Parathyroid adenoma (tissue), 2 donors: ENCODE results near the gene LMOD1.

Source experiments
- H2AFZ ChIP-seq: fragments of 300-600 bp; sonication (generic); one replicate; pipeline ENCODE4 v1.7.0; 2017; ENCODE audit warnings: antibody characterized with exemption, mild to moderate bottlenecking
- H3K27ac ChIP-seq: fragments of 300-600 bp; sonication (generic); one replicate; pipeline ENCODE4 v1.7.0; 2017
- H3K27me3 ChIP-seq: fragments of 300-600 bp; sonication (generic); one replicate; pipeline ENCODE4 v1.7.0; 2017; ENCODE audit warnings: low read length; ENCODE audit not compliant: control insufficient read depth, insufficient read depth
- H3K36me3 ChIP-seq: fragments of 300-600 bp; sonication (generic); one replicate; pipeline ENCODE4 v1.7.0; 2017; ENCODE audit warnings: low read length; ENCODE audit not compliant: control insufficient read depth, insufficient read depth
- H3K4me1 ChIP-seq: fragments of 300-600 bp; sonication (generic); one replicate; pipeline ENCODE4 v1.7.0; 2017; ENCODE audit warnings: control low read depth
- H3K4me2 ChIP-seq: fragments of 300-600 bp; sonication (generic); one replicate; pipeline ENCODE4 v1.7.0; 2017; ENCODE audit warnings: low read length
- H3K4me3 ChIP-seq: fragments of 300-600 bp; sonication (generic); one replicate; pipeline ENCODE4 v1.7.0; 2017; ENCODE audit warnings: low read depth, low read length
- H3K79me2 ChIP-seq: fragments of 300-600 bp; sonication (generic); one replicate; pipeline ENCODE4 v1.7.0; 2017; ENCODE audit warnings: control low read depth
- H3K9ac ChIP-seq: fragments of 300-600 bp; sonication (generic); one replicate; pipeline ENCODE4 v1.7.0; 2017; ENCODE audit warnings: mild to moderate bottlenecking
- H3K9me3 ChIP-seq: fragments of 300-600 bp; sonication (generic); one replicate; pipeline ENCODE4 v1.7.0; 2017; ENCODE audit warnings: low read length; ENCODE audit not compliant: control insufficient read depth
- CTCF ChIP-seq: fragments of 300-600 bp; sonication (generic); IDR thresholded peaks from one replicate; pipeline ENCODE4 v1.7.0; 2017; ENCODE audit warnings: antibody characterized with exemption, mild to moderate bottlenecking
- donor health status: primary hyperparathyroidism.

LMOD1 gene

GRCh38 chr1:201925981-201926645 is 20.2 kb downstream of the LMOD1 start:
- Histone ChIP-seq H3K36me3 (no peaks in the 10 kb centered on the region), H2AFZ (no peak overlapping the region), H3K4me2 (no peak overlapping the region), H3K79me2 (no peaks in the 10 kb centered on the region), H3K27me3 (no peaks in the 10 kb centered on the region), H3K4me1 (no peaks in the 10 kb centered on the region), H3K9me3 (no peaks in the 10 kb centered on the region), H3K4me3 (no peak overlapping the region), H3K9ac (no peak overlapping the region), H3K27ac (no peak overlapping the region)
- no peak for TF ChIP-seq CTCF

DNA sequence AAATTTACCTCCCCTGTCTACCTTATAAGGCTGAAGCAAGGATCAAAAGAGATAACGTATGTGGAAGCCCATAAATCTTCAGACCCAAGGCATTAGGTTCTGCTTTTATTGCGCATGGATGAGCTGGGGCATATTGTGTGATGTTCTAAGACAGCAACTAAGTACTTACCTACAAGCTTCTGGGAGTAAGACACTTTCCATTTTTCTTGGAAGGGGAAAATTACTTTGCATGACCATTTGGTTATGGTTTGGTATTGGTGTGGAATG is 21.1 kb downstream of the LMOD1 start:
- H3K4me2 ChIP-seq: no peak overlapping the region
- no peaks in the 10 kb centered on the region for H3K27me3 ChIP-seq
- no peaks in the 10 kb centered on the region for H3K9me3 ChIP-seq
- no peak overlapping the region for H2AFZ ChIP-seq
- no peaks in the 10 kb centered on the region for H3K79me2 ChIP-seq
- no peaks in the 10 kb centered on the region for H3K36me3 ChIP-seq
- H3K27ac ChIP-seq: no peak overlapping the region
- no peak overlapping the region for H3K4me3 ChIP-seq
- H3K4me1 ChIP-seq: no peaks in the 10 kb centered on the region
- TF ChIP-seq CTCF: no peak
- H3K9ac ChIP-seq: no peak overlapping the region

GRCh38 chr1:201921952-201922558 is 24.3 kb downstream of the LMOD1 start:
- Histone ChIP-seq H2AFZ (no peak overlapping the region), H3K9ac (no peak overlapping the region), H3K27ac (no peak overlapping the region), H3K36me3 (no peaks in the 10 kb centered on the region), H3K27me3 (no peaks in the 10 kb centered on the region), H3K9me3 (no peaks in the 10 kb centered on the region), H3K4me3 (no peak overlapping the region), H3K4me2 (no peak overlapping the region), H3K79me2 (no peaks in the 10 kb centered on the region), H3K4me1 (peaks cover 3% of the 10 kb centered on the region)
- no peak for TF ChIP-seq CTCF

- H3K27ac ChIP-seq: no peak overlapping the region
- H3K4me1 ChIP-seq: peaks cover 10% of the 10 kb centered on the region
- no peak overlapping the region for H3K9ac ChIP-seq
- no peak overlapping the region for H3K4me3 ChIP-seq
- no peaks in the 10 kb centered on the region for H3K36me3 ChIP-seq
- H2AFZ ChIP-seq: no peak overlapping the region
- H3K9me3 ChIP-seq: no peaks in the 10 kb centered on the region
- no peak for TF ChIP-seq CTCF
- H3K27me3 ChIP-seq: no peaks in the 10 kb centered on the region
- H3K79me2 ChIP-seq: no peaks in the 10 kb centered on the region
- H3K4me2 ChIP-seq: no peak overlapping the region
Observed at GRCh38 chr1:201918343-201918742, 28.0 kb downstream of the LMOD1 start.

DNA sequence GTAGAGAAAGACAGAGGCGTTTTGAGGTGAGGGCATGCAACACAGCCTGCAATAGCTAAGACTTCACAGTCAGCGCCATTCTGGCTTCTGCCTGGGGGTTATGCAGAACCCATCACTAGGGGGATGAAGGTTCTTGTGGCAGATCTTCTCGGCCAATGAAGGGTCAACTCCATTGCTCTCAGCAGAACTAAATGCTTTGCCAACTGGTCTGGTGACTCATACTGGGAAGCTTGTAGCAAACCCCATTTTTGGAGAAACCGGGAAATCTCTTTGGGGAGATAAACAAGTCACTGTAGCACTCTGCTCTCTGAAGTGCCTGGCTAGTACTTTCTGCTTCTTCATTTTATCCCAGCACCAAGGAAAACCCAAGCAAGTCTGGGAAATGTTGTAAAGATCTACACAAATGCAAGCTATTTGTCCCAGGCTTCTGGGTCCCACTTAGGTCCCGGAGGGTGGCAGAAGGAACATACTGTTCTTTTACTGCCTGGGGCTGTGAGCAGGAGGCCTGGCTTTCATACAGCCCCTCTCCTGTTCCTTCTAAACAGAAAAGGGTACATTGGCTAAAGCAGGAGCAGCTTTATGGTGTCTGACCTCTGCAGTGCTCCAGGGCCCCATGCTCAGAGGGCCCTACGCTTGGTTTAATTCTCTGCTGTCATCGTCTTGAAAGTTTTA is 28.9 kb downstream of the LMOD1 start:
- Histone ChIP-seq H3K4me1 (peaks cover 10% of the 10 kb centered on the region), H3K9ac (no peak overlapping the region), H3K79me2 (no peaks in the 10 kb centered on the region), H3K27ac (peak overlapping the region; percentile 19), H3K9me3 (no peaks in the 10 kb centered on the region), H3K36me3 (no peaks in the 10 kb centered on the region), H3K4me2 (no peak overlapping the region), H3K4me3 (no peak overlapping the region), H3K27me3 (no peaks in the 10 kb centered on the region), H2AFZ (peak overlapping the region; percentile 70)
- no peak for TF ChIP-seq CTCF
